Measurements from ENCODE around the gene FBXL20.

- TF ChIP-seq POLR2A (IDR thresholded peaks at IDR 0.05) = no peak
- TF ChIP-seq CTCF (IDR thresholded peaks at IDR 0.05) = no peak
Observed at GRCh38 chr17:39246274-39246673, 155.2 kb downstream of the FBXL20 start.
